NCI-H1930 (cell line): ENCODE measurements around the gene OXER1.

Source experiments
- DNase-seq, 2 experiments: peaks; one replicate each; lab custom pipeline; 2025; lab: John Stamatoyannopoulos, UW

OXER1 gene

GRCh38 chr2:42793334-42794270, 29.7 kb upstream of the OXER1 start:
- no peak for DNase-seq

DNA sequence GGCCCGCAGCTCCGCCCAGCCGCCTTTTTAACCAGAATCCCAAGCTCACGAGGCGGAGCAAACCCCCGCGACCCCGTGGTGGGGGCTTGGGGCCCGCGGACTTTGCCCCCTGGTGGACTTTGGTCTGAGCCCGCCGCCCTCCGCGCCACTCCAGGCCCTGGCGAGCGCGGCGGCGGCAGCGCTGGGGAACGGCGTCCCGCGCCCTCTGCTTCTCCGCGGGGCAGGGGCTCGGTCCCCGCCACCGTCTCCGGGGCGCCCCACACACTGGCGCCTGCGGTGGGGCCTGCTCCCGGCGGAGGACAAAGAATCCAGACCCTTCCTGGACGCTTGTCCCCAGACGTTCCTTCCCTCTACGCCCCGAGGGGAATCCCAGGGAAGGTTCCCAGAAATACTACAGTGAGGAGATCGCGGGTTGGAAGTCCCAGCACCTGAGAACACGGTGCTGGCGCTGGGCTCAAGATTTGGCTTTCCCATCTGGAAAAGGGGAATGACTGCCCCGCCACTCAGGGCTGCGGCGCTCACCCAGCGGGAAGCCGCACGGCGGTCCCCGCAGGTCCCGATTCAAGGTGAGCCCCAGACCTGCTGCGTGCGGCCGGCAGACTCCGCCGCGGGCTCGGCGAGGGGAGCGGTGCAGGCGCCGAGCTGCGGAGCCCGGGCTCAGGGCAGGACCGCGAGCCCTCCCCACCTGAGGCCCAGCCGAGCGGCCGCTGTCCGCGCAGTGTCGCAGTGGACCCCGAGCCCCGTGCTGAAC, 28.8 kb upstream of the OXER1 start, which contains the start of gene HAAO:
Gene HAAO, minus strand, starts transcription at position 1 of the 751 bp plus-strand sequence. CDS start 47 bp downstream, outside the sequence.
- DNase-seq, result no peak

DNA sequence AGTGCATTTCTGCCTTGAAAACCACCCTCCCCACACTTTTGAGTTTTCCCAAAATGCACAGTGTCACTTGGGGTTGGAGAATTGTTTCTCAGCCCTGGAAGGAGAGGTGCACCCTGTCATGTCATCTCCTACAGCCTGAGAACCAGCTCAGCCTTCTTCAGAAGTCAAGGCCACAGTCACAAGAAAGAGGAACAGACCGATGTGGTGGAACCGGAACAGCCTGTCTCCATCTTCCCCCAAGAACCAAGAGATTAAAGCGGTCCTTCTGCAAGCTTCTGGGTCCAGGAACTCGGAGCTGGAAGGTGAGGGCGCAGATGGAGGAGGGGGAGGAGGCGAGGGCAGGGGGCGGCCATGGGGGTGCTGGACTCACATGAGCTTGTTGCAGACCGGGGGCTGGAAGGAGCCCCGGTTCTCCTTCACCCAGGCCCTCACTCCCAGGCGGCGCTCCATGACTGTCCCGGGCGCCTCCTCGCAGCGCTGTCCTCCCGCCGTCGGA, 28.2 kb upstream of the OXER1 start:
- DNase-seq, result no peak

GRCh38 chr2:42791606-42792005, 27.7 kb upstream of the OXER1 start:
- DNase-seq, result no peak

DNA sequence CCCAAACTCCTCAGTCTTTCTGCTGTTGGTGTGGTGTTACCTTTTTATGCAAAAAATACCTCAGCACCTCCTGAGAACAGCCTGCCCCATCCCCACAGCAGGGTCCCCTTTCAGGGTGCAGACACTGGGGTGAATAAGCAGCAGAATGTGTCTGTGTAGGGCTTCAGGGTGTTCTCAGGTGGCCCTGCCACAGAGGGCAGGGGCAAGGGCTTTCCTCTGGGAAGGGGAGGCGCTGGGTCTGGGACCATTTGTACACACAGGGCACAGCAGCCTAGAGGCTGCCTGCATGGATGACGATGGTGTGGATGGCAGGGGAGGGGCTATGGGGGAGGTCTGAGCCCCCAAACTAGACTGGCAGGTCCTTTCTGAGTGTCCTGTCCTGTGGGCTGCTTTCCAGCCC, 25.8 kb upstream of the OXER1 start:
- no peak for DNase-seq

- no peak for DNase-seq
Measured at GRCh38 chr2:42788882-42789281, 24.9 kb upstream of the OXER1 start.

DNA sequence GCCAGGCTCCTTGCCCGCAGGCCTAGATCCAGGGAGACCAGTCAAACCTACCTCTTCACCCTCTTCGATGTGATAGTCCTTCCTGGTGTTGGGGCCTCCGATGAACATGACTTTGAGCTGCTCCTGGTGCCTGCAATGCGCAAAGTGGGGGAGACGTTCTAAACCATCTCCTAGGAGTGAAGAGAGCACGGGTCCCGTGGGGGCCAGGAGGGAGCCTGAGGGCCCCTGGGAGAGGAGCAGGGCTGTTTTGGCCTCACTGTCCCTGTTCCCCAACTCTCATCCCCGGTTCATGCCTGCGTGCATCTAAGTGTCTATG, 24.5 kb upstream of the OXER1 start:
- no peak for DNase-seq

GRCh38 chr2:42787788-42788477, 24.0 kb upstream of the OXER1 start:
- no peak for DNase-seq

DNA sequence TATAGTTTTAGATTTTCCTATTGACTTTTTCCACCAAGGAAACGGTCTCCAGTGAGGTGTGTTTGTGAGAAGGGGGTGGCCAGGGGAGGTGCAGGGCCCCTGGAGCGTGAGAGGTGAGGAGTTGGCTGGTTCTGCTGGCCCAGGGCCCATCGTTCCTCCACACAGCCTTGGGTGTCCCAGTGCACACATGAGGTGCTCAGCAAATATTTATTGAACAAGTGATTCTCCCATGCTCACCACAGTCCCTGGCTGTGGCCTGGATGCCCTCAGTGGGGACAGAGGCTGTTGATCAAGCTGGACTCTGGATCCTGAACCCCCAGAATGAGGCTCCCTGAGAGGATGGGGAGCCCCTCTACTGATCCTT, 23.5 kb upstream of the OXER1 start:
- no peak for DNase-seq

DNA sequence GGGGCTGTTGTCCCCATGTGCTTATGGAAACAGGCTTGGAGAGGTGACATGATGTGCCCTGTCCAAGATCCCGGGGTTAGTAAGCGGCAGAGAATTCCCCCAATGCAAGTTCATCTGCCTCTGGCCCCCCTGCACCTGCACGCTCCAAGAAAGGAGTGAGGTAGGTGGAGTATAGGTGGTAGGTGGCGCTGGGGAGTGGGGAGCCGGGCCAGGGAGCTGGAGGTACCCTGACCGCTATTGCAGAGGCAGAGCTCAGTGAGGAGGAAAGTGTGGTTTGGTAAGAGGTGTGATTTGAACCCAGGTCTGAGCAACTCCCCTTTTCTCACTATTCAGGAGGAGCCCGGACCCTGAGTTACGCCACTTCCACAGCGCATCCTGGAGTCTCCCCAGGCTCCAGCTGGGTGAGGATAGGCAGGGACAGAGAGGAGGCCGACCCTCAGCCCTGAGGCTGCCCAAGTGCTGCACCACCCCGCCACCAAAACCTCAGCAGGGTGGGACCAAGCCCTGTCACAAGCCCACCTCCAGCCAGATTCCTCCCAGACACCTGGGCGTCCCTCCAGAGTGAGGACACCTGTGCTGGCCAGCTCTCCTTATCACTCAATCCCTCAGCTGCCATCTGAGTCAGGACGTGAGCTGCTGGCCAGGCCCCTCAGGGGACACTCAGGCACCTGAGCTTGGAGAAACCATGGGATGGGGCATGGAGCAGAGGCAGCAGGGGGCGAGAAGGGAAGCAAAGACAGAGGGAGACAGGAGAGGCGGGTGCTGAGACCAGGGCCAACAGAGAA, 22.8 kb upstream of the OXER1 start:
- no peak for DNase-seq

- no peak for DNase-seq
Measured at GRCh38 chr2:42784204-42784880, 20.4 kb upstream of the OXER1 start.

DNA sequence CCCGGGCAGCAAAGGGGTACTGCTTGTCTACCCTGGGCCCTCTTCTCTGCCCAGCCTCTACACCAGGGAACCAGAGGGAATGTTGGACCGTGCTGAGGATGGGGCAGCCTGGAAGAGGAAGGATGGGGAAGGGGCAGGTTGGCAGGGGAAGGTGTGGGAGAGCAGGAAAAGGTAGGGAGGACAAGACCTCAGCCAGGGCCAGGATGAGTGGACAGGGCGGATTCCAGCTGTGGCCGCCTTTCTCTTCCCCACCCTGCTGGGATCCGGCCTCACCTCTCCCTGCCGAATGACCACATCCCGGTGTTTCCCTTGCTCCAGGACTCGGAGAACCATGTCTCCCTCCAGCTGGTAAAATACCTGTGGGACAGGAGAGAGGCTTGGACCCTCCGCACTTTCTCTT, 19.6 kb upstream of the OXER1 start:
- no peak for DNase-seq

GRCh38 chr2:42781181-42781580, 17.2 kb upstream of the OXER1 start:
- DNase-seq, result no peak

GRCh38 chr2:42777883-42778805, 14.2 kb upstream of the OXER1 start:
- no peak for DNase-seq

DNA sequence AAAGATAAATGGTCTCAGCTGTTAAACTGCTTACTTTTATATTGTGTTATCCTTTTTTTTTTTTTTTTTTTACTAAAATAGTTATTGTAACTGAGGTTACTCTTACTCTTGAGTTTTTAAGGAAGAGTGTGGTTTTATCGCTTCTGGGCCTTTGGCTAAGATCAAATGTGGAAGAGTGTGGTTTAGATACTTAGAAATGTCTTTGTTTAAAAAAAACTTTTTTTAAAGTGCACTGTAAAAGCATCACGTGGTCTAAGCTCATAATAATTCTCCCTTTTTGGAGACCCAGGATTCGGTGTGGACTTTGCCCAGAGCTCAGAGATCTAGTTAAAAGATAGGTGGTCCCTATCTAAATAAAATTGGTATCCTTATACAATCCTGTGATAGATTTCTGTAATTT, 11.9 kb upstream of the OXER1 start:
- DNase-seq, result no peak

GRCh38 chr2:42775186-42775585, 11.3 kb upstream of the OXER1 start:
- DNase-seq, result no peak

DNA sequence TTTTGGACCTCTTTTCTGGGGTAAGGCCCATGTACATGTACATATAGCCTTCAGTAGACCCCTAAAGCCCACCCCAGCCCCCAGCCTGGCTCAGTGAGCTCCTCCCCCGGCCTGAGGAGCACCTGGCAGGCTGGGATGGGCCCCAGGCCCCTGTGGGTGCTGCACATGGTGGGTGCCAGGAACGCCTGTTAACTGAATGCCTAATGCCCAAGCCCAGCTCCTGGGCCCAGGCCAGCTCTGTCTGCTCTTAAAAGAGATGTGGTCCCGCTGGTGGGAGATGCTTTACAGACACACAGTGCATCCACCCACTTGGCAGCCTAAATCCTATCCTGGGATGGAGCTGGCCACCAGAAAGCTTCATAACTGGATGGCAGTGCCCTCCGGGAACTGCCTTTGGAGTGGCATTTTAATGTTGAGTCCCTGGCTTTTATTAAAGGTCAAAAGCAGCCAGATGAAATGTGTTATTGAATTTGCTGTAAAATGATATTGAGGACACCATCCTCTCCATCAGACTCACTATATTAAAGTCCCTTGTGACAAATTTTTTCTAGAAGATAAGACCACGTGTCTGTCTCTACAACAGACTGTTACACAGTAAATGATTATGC, 7.7 kb upstream of the OXER1 start:
- DNase-seq, result no peak

GRCh38 chr2:42770288-42771131, 6.6 kb upstream of the OXER1 start:
- DNase-seq, result peak in 1 of 2 experiments; percentile 29
